Naive thymus-derived CD8-positive, alpha-beta T cell (primary cell): ENCODE data around the gene CCDC185. TPM values are rescaled to one million over a fixed set of nuclear protein-coding genes. Genes with fewer than 3 reads are reported as not detected.
A peak's percentile ranks its signal among the peaks of the same experiment; 100 is the strongest.

Experiments used
- ATAC-seq, 2 donors: fragments of 150-1000 bp; cut with Tn5 transposase in 1 of 2; sonication (Bioruptor Pico), chemical (Tn5 transposase) in 1 of 2; 1 replicate in 1 of 2; 2 replicates in 1 of 2; pipeline ENCODE4 v1.10.0; 2021; ENCODE audit warnings: mild to moderate bottlenecking in 2 of 2, moderate library complexity in 2 of 2
- POLR2A ChIA-PET: fragments of 350-600 bp; sonication (Branson Sonifier 250); formaldehyde crosslinking; loops from one replicate; lab custom pipeline; 2021; ENCODE audit warnings: antibody characterized with exemption; lab: Charles Lee
- DNase-seq, 10 donors: peaks; one replicate each; pipeline versions ENCODE4 v3.0.0 to v3.0.0-alpha.2; 2020 to 2022
- H3K27ac Mint-ChIP-seq, 10 donors: one replicate each; pipeline ENCODE4 v1.8.0; 2020 to 2022; ENCODE audit warnings: mild to moderate bottlenecking in 10 of 10, mixed read lengths in 10 of 10, moderate library complexity in 4 of 10, inconsistent platforms in 1 of 10
- H3K27me3 Mint-ChIP-seq, 5 donors: one replicate each; pipeline ENCODE4 v1.8.0; 2021 to 2022; ENCODE audit warnings: mixed read lengths in 5 of 5
- H3K36me3 Mint-ChIP-seq, 3 donors: one replicate each; pipeline ENCODE4 v1.8.0; 2020 to 2022; ENCODE audit warnings: mixed read lengths in 3 of 3, mild to moderate bottlenecking in 2 of 3, inconsistent platforms in 1 of 3
- H3K4me1 Mint-ChIP-seq, 4 donors: one replicate each; pipeline ENCODE4 v1.8.0; 2021 to 2022; ENCODE audit warnings: mixed read lengths in 4 of 4
- H3K4me3 Mint-ChIP-seq, 10 donors: one replicate each; pipeline ENCODE4 v1.8.0; 2020 to 2022; ENCODE audit warnings: mild to moderate bottlenecking in 10 of 10, mixed read lengths in 10 of 10, moderate library complexity in 6 of 10, inconsistent platforms in 1 of 10
- H3K9me3 Mint-ChIP-seq, 9 donors: one replicate each; pipeline ENCODE4 v1.8.0; 2020 to 2022; ENCODE audit warnings: mixed read lengths in 9 of 9, mild to moderate bottlenecking in 3 of 9, inconsistent platforms in 1 of 9, moderate library complexity in 1 of 9
- polyA plus RNA-seq, 3 donors: library from polyadenylated mRNA; unstranded; fragments of 300-500 nt; fragmentation: Illumina TruSeq; gene quantifications; one replicate each; pipeline ENCODE4 v1.2.3, GENCODE V29; 2021
- total RNA-seq, 8 experiments: library from RNA in 2 of 8; stranded (reverse) in 2 of 8; gene quantifications; one replicate each; pipeline ENCODE4 v1.2.3 and lab custom pipeline; 2021 to 2026

CCDC185 gene
- total RNA-seq (not detected), polyA plus RNA-seq (not detected), total RNA-seq (lab: John Stamatoyannopoulos, UW) (0 reads per million in 6 experiments)

DNA sequence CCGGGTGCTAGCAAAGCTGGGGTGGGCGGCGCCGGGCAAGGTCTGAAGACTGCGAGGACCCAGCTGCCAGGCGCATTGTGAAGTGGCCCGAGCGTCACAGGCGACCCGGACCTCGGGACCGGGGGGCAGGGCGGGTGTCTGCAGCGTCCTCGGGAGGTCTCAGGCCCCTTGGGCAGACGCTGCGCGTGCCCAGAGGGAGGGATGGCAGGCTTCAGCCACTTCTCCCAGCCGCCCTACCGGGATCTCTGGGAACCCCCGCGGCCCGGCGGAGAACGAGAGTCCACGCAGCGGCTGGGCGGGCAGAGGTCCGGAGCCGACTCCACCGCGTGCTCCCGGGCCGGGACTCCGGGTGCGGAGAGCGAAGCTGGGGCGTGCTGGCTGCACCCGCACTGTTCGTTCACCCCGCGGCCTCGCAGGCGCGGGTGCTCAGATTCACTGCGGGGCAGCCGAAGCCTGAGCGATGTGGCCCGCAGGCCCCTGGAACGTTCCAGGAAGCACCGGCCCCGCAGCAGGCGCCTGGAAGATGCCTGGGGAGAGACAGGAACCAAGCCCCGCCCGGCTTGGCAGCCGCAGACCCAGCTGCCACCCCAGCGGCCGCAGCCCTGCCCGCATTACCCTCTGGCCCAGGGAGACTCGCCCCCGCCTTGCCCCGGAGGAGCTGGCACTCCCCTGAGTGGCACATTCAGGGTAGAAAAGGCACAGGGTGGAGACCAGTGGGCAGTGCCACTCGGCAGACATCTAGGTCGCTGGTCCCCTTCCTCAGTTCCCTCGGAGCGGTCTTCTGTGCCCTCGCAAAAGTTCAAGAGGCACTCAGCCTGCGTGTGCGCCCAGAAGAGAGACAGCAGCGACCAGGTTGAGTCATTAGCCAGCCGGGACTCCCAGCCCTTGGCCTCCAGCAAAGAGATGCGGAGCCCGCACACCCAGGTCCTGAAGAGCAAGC lies at the start of gene CCDC185:
CCDC185 (plus strand) TSS at position 141 of the 940 bp plus-strand sequence; CDS start at position 202, 61 bp downstream.
- H3K27me3 Mint-ChIP-seq, result peaks cover 19 to 55% (median 31%) of the 10 kb centered on the region in 5 donors
- H3K9me3 Mint-ChIP-seq, result peaks cover 0 to 18% (median 3%) of the 10 kb centered on the region in 9 donors
- peaks cover 0 to 7% (median 3%) of the 10 kb centered on the region in 4 donors for H3K4me1 Mint-ChIP-seq
- POLR2A ChIA-PET, result no interaction called here
- ATAC-seq (no peak), DNase-seq (peak in 1 of 10 donors; percentile 11)
- H3K4me3 Mint-ChIP-seq, result peak within 1 kb of the TSS in 7 of 10 donors; percentile 12 to 69 (median 48)
- peak within 1 kb of the TSS in 1 of 10 donors; percentile 44 for H3K27ac Mint-ChIP-seq
- H3K36me3 Mint-ChIP-seq, result peaks cover 0 to 3% (median 3%) of the 10 kb centered on the region in 3 donors

DNA sequence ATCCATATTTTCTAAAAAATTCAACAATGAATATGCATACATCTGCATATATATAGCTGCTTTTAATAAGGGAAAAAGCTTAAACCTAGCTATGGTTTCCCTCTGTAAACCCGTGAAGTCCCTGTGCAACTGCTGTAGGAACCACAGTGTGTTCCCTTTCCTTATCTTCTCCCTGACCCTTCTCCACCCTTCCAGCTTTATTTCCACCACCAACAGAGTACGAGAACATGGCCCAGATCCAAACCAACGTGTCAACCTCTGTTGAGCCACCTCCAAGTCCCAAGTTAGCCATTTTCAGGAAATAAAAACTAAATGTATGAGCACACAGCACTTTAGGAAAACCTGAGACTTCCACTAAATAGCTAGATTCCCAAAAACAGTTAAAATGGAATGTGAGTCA lies 49.5 kb upstream of the CCDC185 start:
- Mint-ChIP-seq H3K27me3 (peaks cover 0 to 5% (median 0%) of the 10 kb centered on the region in 5 donors), H3K4me1 (peaks cover 0 to 5% (median under 1%) of the 10 kb centered on the region in 4 donors), H3K4me3 (no peak overlapping the region), H3K36me3 (peaks cover 0 to 2% (median 0%) of the 10 kb centered on the region in 3 donors), H3K27ac (no peak overlapping the region), H3K9me3 (no peaks in the 10 kb centered on the region)
- ATAC-seq (no peak), DNase-seq (no peak)
- POLR2A ChIA-PET, result no interaction called here

DNA sequence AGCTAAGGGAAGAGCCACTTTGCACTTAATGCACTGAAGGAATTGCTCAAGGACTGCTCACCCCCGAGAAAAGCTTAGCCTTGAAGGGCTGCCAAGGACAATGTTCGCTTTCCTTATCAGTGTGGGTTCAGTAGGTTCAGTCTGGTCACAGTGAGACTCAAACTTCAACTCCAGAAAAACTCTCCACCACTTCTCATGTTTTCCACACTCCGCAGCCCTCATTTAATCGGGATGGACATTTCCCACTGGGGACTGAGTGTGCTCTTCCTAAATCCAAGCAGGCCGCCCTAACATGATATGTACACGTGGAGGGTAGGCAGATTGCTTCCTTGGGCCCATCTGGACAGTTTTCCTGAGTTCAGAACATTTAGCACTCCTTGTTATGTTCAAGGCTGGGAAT lies 48.7 kb upstream of the CCDC185 start:
- Mint-ChIP-seq H3K27me3 (peaks cover 0 to 5% (median 0%) of the 10 kb centered on the region in 5 donors), H3K9me3 (no peaks in the 10 kb centered on the region), H3K27ac (no peak overlapping the region), H3K4me1 (peaks cover 0 to 6% (median 2%) of the 10 kb centered on the region in 4 donors), H3K4me3 (no peak overlapping the region), H3K36me3 (no peaks in the 10 kb centered on the region)
- ATAC-seq (no peak), DNase-seq (no peak)
- POLR2A ChIA-PET, result no interaction called here

DNA sequence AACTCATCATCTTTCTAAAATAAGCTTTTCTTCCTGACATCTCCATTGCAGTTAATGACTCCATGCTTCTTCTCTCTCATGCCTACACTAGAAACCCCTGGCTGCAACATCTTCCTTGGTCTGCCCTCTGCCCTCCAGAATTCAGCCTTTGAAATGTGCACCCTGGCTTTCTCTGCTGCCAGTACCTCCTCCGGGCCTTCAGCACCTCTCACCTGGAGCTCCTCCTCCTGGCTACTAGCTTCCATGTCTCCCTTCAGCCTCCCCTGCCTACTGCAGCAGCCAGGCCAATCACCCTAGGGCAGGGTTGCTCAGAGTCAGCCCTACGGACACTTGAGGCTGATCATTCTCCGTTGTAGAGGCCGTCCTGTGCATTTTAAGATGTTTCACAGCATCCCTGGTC lies 47.5 kb upstream of the CCDC185 start:
- no peak for ATAC-seq
- Mint-ChIP-seq H3K27ac (no peak overlapping the region), H3K36me3 (no peaks in the 10 kb centered on the region), H3K9me3 (no peaks in the 10 kb centered on the region), H3K4me3 (no peak overlapping the region), H3K4me1 (peaks cover 0 to 6% (median 2%) of the 10 kb centered on the region in 4 donors), H3K27me3 (peaks cover 0 to 5% (median 0%) of the 10 kb centered on the region in 5 donors)
- DNase-seq, result no peak
- POLR2A ChIA-PET, result no interaction called here

DNA sequence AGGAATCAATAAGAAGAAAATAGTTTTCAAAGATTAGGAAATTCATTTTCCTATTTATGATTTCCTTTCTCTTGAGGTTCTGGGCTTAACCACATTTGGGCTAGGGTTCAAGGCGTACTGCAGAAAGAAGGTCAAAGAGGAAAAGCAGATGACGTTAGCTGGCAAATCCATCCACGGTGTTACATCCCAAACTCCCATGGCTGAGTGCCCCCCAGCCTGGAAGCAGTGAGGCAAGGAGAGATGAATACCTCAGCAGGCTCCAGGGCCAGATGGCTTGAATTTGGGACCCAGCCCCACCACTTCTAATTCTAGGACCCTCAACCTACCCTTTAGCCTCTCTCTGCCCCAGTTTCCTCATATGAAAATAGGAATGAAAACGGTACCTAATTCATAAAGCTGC lies 46.9 kb upstream of the CCDC185 start:
- Mint-ChIP-seq H3K9me3 (no peaks in the 10 kb centered on the region), H3K27ac (no peak overlapping the region), H3K36me3 (no peaks in the 10 kb centered on the region), H3K27me3 (peaks cover 0 to 5% (median 0%) of the 10 kb centered on the region in 5 donors), H3K4me3 (no peak overlapping the region), H3K4me1 (peaks cover 0 to 6% (median 1%) of the 10 kb centered on the region in 4 donors)
- ATAC-seq, result no peak
- POLR2A ChIA-PET, result no interaction called here
- DNase-seq, result no peak

DNA sequence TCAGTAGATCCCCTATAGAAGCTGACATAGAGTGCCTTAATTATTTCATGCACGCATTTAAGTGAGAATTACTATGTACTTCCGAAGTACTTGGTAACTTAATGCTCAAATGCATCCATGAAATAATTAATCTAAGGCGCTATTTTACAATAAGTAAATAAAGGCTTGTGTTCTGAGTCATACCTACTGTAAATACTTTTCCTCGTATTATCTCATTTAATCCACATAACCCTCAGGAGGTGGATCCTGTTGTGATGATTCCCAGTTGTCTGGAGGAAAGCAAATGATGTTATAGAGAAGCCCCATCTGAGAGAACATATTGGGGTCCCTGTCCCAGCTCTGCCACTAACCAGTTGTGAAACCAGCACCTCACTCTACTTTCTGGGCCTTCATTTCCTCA lies 45.6 kb upstream of the CCDC185 start:
- peaks cover 0 to 5% (median 0%) of the 10 kb centered on the region in 5 donors for H3K27me3 Mint-ChIP-seq
- H3K36me3 Mint-ChIP-seq, result no peaks in the 10 kb centered on the region
- H3K4me1 Mint-ChIP-seq, result peaks cover 0 to 6% (median 2%) of the 10 kb centered on the region in 4 donors
- H3K27ac Mint-ChIP-seq, result no peak overlapping the region
- H3K9me3 Mint-ChIP-seq, result no peaks in the 10 kb centered on the region
- no peak overlapping the region for H3K4me3 Mint-ChIP-seq
- no peak for ATAC-seq
- DNase-seq, result no peak
- POLR2A ChIA-PET, result interaction anchor here (0.7 kb wide), 1 partner anchor 11 kb away, joined by 3 read pairs; no protein-coding TSS in a partner anchor

DNA sequence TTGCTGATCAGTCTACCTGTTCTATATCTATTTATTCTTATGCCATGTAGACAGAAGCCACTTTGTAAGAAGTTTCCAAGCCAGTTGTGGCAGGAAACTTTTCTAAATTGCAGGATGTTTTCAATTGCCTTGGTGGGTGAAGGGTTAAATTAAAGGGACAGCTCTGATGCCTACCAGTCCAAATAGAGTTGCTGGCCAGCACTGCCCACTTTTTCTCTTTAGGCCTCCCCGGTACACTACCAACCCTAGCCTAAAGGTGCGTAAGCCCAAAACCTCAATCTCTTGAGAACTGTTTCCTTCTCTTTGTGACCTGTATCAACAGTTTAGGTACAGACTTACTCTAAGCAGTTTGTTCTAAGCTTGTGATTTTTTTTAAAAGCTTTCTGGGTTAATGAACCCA lies 44.8 kb upstream of the CCDC185 start:
- Mint-ChIP-seq H3K27me3 (peaks cover 0 to 5% (median 0%) of the 10 kb centered on the region in 5 donors), H3K4me3 (no peak overlapping the region)
- POLR2A ChIA-PET, result no interaction called here

DNA sequence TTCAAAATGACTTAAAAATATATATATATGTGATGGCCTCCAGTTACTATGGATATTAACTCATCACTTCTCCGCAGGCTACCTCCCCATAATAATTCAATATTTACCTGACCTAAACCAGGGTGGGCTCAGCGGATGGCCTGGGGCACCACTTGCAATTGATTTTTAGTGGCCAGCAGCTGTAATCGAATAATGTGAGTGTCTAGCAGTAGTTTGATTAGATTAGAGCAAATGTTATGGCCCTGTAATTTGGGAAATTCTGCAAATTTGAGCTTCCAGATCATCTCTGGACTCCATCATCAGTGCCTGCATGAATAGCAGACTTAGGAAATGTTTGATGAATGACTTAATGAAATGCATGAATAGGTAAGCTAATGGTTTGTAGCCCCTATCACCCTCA lies 44.0 kb upstream of the CCDC185 start:
- Mint-ChIP-seq H3K4me1 (peaks cover 0 to 6% (median 2%) of the 10 kb centered on the region in 4 donors), H3K27me3 (peaks cover 0 to 5% (median 0%) of the 10 kb centered on the region in 5 donors), H3K4me3 (no peak overlapping the region), H3K27ac (no peak overlapping the region), H3K9me3 (no peaks in the 10 kb centered on the region), H3K36me3 (no peaks in the 10 kb centered on the region)
- ATAC-seq (no peak), DNase-seq (no peak)
- POLR2A ChIA-PET, result no interaction called here

More for the DNA sequence above, 44.8 kb upstream of the CCDC185 start:
- Mint-ChIP-seq H3K4me1 (peaks cover 0 to 6% (median 2%) of the 10 kb centered on the region in 4 donors), H3K36me3 (no peaks in the 10 kb centered on the region), H3K27ac (no peak overlapping the region), H3K9me3 (no peaks in the 10 kb centered on the region)
- no peak for ATAC-seq
- no peak for DNase-seq

DNA sequence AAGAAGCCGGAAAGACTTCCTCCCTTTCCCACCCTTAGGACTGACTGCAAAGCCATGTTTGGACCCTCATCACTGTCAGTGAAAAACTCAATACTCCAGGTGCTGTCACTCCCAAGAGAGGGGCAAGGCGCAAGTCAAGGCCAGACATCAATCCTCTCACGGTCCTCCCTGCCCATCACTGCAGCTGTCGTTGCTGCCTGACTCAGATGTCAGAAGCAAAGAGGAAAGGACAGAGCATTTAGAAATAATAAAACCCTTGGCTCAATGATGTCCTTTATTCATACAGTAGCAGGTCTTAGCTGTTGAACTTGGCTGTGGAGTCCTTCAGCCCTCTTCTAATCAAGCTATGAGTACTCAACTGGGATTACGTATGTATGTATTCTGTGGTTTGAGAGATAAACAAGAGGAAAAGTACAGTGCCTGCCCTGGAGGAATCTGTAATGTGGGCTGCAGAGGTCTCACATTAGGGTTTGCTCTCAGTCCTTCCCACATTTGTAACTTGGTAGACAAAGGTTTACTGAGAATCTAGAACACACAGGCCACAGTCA lies 42.8 kb upstream of the CCDC185 start:
- no peak overlapping the region for H3K27ac Mint-ChIP-seq
- H3K27me3 Mint-ChIP-seq, result peaks cover 0 to 5% (median 0%) of the 10 kb centered on the region in 5 donors
- POLR2A ChIA-PET, result interaction anchor here (0.6 kb wide), 1 partner anchor 162 kb away, joined by 5 read pairs; no protein-coding TSS in a partner anchor

DNA sequence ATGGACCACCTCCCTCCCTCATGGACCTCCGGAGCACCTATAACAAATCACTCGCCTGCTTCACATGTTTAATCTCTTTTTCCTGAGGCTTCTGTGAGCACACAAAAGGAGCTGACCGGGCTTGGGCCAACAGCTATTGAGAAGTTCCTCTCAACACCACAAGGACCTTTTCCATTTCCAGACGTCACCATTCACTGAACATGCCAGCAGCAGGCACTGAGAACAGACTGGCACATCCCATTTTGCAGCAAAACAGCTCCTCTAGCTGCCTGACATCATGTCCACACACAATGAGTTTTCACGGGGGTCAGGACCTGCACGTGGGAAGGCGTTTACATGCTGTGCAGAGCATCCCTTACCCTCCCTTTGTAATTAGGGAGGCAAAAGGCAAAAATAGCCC lies 40.3 kb upstream of the CCDC185 start:
- no peak for DNase-seq
- Mint-ChIP-seq H3K4me3 (no peak overlapping the region), H3K9me3 (no peaks in the 10 kb centered on the region), H3K36me3 (no peaks in the 10 kb centered on the region), H3K27me3 (peaks cover 0 to 4% (median 0%) of the 10 kb centered on the region in 5 donors), H3K27ac (no peak overlapping the region), H3K4me1 (peaks cover 0 to 6% (median 2%) of the 10 kb centered on the region in 4 donors)
- POLR2A ChIA-PET, result no interaction called here
- ATAC-seq, result no peak

More for the DNA sequence above, 42.8 kb upstream of the CCDC185 start:
- no peak overlapping the region for H3K4me3 Mint-ChIP-seq
- ATAC-seq (no peak), DNase-seq (no peak)
- H3K4me1 Mint-ChIP-seq, result peaks cover 0 to 6% (median 2%) of the 10 kb centered on the region in 4 donors
- H3K36me3 Mint-ChIP-seq, result no peaks in the 10 kb centered on the region
- H3K9me3 Mint-ChIP-seq, result no peaks in the 10 kb centered on the region

DNA sequence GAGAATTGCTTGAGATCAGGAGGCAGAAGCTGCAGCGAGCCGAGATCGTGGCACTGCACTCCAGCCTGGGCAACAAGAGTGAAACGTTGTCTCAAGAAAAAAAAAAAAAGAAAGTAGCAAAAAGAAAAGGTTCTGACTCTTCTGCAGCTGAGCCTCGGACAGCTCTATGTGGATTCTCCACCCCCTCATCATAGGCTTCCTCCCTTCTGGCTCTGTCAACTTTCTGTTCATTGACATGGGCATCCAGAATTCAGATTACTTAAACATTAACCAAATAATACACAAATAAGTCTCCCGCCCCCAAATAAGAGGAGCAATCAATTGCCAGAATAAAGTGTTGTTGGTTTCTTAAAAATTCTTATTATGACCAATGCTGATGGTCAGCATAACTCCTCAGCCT lies 39.3 kb upstream of the CCDC185 start:
- POLR2A ChIA-PET, result no interaction called here
- Mint-ChIP-seq H3K4me3 (no peak overlapping the region), H3K4me1 (peaks cover 0 to 1% (median 0%) of the 10 kb centered on the region in 4 donors), H3K9me3 (no peaks in the 10 kb centered on the region), H3K27ac (peak overlapping the region in 1 of 10 donors; percentile 3), H3K27me3 (peaks cover 0 to 4% (median 0%) of the 10 kb centered on the region in 5 donors), H3K36me3 (no peaks in the 10 kb centered on the region)
- no peak for ATAC-seq
- DNase-seq, result no peak

DNA sequence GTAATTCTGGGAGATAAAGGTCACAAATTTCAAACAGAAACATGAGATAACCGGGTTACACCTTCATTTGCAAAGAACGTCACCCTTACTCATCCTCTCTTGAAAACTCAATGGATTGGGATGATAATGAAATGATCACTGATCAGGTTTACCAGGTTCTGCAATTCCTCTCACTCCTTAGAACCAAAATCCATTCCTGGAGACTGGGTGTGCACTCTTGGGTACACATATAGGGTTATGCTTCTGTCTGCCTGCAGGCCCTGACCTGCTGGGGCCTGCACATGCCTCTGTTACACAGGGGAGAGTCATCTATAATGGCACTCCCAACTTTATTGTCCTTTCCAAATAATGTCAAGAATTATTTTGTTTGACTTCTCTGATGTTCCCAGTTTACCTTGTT lies 37.5 kb upstream of the CCDC185 start:
- no peaks in the 10 kb centered on the region for H3K36me3 Mint-ChIP-seq
- ATAC-seq (no peak), DNase-seq (no peak)
- peaks cover 0 to 1% (median 0%) of the 10 kb centered on the region in 4 donors for H3K4me1 Mint-ChIP-seq
- H3K9me3 Mint-ChIP-seq, result no peaks in the 10 kb centered on the region
- POLR2A ChIA-PET, result no interaction called here
- no peak overlapping the region for H3K4me3 Mint-ChIP-seq
- H3K27me3 Mint-ChIP-seq, result peaks cover 0 to 9% (median 0%) of the 10 kb centered on the region in 5 donors
- H3K27ac Mint-ChIP-seq, result no peak overlapping the region
